Measurements from ENCODE around the gene NAXD.
"Not testable (repeated sequence)": the region's sequence is repeated elsewhere in the genome, so short reads cannot be mapped to it uniquely, and the experiment has no call there.

Gene NAXD

DNA sequence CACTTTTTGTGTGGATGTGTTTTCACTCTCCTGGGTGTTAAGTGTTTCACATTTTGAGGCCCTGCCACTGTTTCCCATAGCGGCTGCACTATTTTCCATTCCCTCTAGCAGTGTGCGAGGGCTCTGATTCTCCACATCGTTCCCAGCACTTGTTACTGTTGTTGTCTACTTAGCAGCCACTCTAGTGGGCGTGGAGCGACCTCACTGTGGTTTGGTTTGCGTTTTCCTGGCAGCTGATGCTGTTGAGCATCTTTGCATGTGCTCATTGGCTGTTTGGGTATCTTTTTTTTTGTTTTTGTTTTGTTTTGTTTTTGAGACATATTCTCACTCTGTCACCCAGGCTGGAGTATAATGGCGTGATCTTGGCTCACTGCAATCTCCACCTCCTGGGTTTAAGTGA lies 14.4 kb downstream of the NAXD start:
- no peak for DNase-seq

- no peak for DNase-seq
Measured at GRCh38 chr13:110630566-110631119, 15.3 kb downstream of the NAXD start.

DNA sequence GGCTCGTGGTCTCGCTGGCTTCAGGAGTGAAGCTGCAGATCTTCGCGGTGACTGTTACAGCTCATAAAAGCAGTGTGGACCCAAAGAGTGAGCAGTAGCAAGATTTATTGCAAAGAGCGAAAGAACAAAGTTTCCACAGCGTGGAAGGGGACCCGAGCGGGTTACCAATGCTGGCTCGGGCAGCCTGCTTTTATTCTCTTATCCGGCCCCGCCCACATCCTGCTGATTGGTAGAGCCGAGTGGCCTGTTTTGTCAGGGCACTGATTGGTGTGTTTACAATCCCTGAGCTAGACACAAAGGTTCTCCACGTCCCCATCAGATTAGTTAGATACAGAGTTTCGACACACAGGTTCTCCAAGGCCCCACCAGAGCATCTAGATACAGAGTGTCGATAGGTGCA lies 16.9 kb downstream of the NAXD start:
- not testable (repeated sequence) for DNase-seq

GRCh38 chr13:110633776-110634175 lies 18.4 kb downstream of the NAXD start:
- no peak for DNase-seq

GRCh38 chr13:110634558-110634957 lies 19.2 kb downstream of the NAXD start:
- no peak for DNase-seq

GRCh38 chr13:110635405-110636002 lies 20.2 kb downstream of the NAXD start:
- DNase-seq, result no peak

DNA sequence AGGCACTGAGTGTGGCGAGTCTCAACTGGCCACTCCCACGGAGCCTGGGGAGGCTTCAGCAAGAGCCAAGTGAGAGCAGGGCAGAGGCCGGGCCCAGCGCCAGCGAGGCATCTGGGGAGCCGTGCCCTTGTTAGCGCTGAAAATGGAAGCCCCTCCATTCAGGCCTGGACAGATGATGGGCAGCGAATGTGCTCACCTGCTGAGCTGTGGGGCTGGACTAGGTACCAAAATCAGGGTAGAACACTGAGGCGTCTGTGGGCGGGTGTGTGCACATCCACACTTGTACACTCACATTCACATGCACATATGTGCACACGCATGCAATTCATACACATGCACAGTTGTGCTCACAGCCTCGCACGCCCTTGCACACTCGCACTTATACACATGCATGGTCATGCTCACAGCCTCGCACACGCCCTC lies 20.7 kb downstream of the NAXD start:
- DNase-seq, result no peak

- DNase-seq, result no peak
Measured at GRCh38 chr13:110636701-110637201, 21.4 kb downstream of the NAXD start.

DNA sequence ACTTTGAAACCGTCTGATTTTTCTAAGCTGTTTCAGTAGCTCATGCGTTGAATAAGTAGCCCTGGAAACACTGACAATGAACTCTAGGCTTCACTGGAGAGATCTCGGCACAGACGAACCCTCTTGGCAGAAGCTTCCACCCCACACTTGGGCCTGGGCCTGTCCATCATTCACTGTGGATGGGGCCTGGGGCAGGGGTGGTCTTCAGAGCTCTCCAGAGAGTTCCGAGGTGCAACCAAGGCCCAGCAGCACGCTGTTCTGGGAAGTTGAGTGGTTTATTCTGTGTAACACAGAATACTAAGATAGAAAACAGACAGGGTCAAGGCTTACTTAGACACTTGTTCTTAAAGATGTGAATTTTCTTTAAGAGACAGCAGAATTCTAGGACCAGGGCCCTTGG lies 21.9 kb downstream of the NAXD start:
- no peak for DNase-seq

- DNase-seq, result no peak
Measured at GRCh38 chr13:110637747-110638146, 22.4 kb downstream of the NAXD start.

- DNase-seq, result no peak
Measured at GRCh38 chr13:110638257-110638656, 22.9 kb downstream of the NAXD start.

GRCh38 chr13:110638814-110639806 lies 23.8 kb downstream of the NAXD start:
- no peak for DNase-seq

- no peak for DNase-seq
Measured at GRCh38 chr13:110639935-110640334, 24.6 kb downstream of the NAXD start.

DNA sequence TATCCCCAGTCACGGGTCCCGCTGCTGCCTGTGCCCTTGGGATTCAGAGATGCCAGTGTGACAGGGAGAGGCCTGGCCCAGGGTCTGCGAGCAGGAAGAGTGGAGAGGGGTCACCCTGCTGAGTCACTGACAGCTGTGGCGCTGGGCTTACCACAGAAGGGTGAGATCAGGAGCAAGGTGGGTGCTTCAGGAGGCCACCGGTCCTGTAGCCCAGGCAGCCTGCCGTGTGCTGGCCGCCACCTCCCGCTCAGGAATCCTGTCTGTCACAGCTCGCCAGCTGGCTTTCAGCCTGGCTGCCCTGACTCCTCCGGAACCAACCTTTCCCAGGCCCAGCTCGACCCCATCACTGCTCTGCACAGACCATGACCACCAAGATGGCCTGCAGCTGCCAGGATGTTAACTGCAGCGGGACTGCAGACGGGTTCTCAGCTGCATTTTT lies 25.3 kb downstream of the NAXD start:
- peak; percentile 49 for DNase-seq

DNA sequence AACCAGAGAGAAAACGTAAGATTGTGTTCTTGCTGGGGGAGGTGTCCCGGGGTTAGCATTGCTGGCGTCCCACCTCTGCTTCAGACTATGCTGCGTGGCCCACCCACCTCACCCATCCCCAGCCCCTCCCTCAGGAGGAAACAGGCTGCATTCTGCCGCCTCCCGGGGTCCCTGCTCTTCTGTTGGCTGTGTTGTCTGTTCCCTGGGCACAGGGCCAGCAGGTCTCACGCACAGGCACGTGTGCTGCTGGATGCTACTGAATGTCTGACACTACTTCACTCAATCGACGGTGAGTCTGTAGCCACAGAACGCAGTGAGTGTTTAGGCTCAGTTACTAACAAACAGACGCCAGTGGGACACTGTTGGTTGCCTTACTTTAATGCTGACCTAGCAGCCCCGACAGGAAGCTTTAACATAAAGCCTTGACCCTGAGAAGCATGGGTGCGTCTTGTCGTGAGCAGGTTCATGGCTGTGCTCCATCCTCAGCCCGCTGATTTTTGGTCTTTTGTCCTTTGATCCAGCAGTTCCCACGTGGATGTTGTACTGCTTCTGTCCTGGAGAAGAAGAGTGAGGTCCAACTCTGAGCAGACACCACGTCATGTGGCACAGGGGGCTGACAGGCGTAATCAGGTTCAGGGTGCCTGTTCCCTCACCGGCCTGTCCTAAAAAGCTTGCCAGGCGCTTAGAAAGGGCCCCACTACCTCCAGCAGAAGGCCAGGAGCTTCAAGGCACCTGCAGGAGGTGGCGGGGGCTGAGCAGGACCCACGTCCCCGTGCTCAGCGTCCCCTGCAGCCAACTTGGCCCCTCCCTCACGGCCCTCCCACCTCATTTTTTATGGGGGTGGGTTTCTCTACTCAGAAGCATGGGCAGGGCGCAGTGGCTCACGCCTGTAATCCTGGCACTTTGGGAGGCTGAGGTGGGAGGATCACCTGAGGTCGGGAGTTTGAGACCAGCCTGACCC lies 26.0 kb downstream of the NAXD start:
- peak; percentile 49 for DNase-seq

- DNase-seq, result no peak
Measured at GRCh38 chr13:110642291-110642981, 27.1 kb downstream of the NAXD start.

GRCh38 chr13:110643324-110643723 lies 28.0 kb downstream of the NAXD start:
- DNase-seq, result no peak

- no peak for DNase-seq
Measured at GRCh38 chr13:110643768-110644421, 28.6 kb downstream of the NAXD start.

DNA sequence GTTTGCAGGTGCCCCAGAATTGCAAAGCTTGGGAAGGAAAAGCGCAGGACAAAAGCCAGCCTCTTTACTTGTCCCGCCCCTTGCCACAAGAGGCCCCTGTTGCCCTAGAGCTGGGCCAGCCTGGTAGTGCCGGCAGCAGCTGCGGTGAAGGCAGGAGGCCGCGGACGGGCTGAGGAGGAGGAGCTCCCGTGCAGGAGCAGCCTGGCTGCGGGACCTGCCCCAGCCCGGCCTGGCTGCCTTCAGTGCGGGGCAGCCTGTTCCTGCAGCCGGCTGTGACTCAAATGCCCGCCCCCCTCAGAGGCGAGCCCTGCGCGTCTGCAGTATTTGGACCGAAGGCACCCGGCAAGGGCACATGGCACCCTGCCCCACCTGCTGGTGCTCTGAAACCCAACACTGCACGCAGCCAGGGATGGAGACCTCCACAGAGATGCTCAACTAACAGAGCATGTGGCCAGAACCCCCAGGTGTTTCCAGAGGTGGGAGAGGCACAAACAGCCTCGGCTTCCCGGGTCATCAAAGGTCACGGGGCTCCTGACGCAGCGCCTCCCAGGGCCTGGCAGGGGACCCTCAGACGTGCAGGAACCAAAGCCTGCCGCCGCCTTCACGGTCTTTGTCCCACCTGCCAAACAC lies 29.7 kb downstream of the NAXD start:
- DNase-seq, result peak; percentile 28

DNA sequence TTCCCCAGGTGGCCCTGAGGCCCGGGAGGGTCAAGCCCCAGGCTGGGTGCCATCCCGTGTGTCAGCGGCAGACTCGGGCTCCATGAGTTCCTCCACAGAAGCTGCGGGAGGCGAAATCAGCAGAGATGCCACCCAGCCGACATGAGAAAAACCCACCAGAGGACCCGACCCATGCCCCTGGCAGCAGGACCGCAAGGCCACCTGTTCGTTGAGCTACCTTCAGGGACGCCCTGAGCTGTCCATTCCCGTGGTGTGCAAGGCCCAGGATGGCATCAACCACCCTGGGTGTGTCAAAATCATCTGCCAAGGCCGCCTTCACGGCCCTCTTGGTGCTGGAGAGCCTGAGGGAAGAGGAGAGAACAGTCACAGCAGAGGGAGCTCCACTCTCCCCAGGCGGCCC lies 30.4 kb downstream of the NAXD start:
- DNase-seq, result no peak

Data from DMS79 treated with DMSO at 0.1 percent for 48 hours (cell line).